Measurements from ENCODE around the gene CYP1A1.

- TF ChIP-seq ATF6 (CRISPR knock-in tag; IDR thresholded peaks at IDR 0.05) (no peak), ZNF263 (CRISPR knock-in tag; IDR thresholded peaks at IDR 0.05; ENCODE audit: low read depth) (no peak), ZNF317 (CRISPR knock-in tag; IDR thresholded peaks at IDR 0.05; ENCODE audit: borderline replicate concordance, low read depth) (no peak)
Measured at GRCh38 chr15:74752011-74752410, 26.7 kb upstream of the CYP1A1 start.
